ENCODE data around the gene NUB1.
A peak's percentile ranks its signal among the peaks of the same experiment; 100 is the strongest.
"Not testable (repeated sequence)": the region's sequence is repeated elsewhere in the genome, so short reads cannot be mapped to it uniquely, and the experiment has no call there.

Gene NUB1, protein sequence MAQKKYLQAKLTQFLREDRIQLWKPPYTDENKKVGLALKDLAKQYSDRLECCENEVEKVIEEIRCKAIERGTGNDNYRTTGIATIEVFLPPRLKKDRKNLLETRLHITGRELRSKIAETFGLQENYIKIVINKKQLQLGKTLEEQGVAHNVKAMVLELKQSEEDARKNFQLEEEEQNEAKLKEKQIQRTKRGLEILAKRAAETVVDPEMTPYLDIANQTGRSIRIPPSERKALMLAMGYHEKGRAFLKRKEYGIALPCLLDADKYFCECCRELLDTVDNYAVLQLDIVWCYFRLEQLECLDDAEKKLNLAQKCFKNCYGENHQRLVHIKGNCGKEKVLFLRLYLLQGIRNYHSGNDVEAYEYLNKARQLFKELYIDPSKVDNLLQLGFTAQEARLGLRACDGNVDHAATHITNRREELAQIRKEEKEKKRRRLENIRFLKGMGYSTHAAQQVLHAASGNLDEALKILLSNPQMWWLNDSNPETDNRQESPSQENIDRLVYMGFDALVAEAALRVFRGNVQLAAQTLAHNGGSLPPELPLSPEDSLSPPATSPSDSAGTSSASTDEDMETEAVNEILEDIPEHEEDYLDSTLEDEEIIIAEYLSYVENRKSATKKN

DNA sequence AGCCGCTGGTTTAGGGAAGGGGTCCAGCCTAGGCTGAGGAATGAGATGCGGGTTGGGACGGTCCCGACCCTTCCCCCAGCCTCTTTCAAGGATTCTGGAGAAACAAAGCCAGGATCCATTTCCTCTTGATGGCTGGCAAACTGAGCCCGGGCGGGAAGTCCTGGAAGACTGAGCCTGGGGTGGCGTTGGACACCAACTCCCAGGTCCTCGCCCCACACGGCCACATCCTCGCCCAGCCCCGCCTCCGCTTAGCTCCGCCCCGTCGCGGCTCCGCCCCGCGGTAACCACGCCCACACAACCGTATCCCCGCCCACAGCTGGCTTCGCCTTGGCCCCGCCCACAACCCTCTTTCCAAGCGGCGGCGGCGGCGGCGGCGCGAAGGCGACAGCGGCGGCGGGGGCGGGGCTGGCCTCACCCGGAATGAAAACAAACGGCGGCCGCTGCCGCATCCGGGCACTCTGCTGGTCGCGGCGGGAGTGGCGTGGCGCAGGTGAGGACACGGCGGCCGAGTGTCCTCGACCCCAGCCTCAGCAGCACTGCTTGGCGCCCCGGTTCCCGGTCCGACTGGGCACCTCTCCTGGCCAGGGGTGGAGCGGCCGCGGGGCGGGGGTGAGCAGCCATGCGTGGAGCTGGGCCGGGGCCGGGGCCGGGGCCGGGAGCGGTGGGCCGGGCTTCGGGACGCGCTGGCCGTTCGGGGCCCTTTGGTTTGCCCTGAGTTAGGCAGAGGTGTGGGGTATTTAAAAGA lies at the start of gene NUB1:
Gene NUB1, plus strand, starts transcription at position 456 of the 745 bp plus-strand sequence. CDS start 3,538 bp downstream, outside the sequence.
- DNase-seq (ENCODE audit: low read depth) = peak; percentile 86

DNA sequence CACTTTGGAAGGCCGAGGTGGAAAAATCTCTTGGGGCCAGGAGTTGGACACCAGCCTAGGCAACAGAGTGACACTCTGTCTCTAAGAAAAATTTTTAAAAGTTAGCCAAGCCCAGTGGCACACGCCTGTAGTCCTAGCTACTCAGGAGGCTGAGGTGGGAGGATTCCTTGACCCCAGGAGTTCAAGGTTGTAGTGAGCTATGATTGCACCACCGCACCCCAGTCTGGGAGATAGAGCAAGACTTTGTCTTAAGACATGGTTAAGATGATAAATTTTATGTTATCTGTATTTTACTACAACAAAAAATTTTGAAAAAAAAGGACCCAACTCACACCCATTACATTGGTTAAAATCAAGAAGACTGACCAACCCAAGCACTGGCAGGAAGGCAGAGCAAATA lies 48.8 kb upstream of the NUB1 start:
- no peak for DNase-seq (ENCODE audit: low read depth)

DNA sequence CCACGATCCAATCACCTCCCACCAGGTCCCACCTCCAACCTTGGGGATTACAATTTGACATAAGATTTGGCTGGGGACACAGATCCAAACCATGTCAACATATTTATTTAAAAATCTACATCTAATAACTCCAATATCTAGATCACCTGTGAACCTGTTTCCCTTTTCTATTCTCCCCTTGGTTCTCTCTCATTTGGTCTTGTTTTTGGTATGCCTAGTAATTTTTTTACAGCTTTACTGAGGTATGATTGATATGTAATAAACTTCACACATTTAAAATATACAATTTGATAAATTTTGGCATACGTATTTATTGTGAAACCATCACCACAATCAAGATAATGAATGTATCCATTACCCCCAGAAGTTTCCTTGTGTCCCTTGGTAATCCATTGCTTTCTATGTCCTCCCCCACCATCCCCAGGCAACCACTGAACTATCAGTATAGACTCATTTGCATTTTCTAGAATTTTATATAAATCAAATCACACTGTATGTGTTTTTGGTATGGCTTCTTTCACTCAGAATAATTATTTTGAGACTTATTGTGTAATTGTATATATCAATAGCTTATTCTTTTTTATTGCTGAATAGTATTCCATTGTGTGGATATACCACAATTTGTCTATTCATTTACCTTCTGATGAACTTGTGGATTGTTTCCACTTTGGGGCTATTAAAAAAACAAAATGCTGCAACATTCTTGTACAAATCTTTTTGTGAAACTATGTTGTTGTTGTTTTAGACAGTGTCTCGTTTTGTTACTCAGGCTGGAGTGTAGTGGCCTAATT lies 45.2 kb upstream of the NUB1 start:
- no peak for DNase-seq (ENCODE audit: low read depth)

DNA sequence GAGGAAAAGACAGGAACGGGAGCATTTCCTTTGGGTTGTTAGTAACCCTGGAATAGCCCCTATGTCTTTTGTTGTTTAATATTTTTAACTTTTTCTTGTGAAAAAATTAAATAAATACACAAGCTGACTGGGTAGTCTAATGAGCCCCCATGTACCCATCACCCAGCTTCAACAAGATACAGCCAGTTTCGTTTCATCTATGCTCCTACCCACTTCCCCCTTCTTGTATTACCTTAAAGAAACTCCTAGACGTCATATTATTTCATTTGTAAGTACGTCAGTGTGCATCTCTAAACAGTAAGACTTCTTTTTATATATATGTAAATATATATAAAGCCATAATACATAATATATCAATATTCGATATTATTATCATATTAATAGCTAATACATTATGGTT lies 42.8 kb upstream of the NUB1 start:
- no peak for DNase-seq (ENCODE audit: low read depth)

DNA sequence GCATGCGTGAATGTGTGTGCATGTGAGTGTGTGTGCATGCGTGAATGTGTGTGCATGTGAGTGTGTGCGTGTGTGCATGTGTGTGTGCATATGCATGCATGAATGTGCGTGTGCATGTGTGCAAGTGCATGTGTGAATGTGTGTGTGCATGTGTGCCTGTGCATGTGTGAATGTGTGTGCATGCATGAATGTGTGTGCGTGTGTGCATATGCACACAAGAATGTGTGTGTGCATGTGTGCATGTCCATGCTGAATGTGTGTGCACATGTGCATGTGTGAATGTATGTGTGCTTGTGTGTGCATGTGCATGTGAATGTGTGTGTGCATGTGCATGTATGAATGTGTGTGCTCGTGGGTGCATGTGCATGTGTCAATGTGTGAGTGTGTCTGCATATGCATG lies 42.1 kb upstream of the NUB1 start:
- DNase-seq (ENCODE audit: low read depth) = no peak

DNA sequence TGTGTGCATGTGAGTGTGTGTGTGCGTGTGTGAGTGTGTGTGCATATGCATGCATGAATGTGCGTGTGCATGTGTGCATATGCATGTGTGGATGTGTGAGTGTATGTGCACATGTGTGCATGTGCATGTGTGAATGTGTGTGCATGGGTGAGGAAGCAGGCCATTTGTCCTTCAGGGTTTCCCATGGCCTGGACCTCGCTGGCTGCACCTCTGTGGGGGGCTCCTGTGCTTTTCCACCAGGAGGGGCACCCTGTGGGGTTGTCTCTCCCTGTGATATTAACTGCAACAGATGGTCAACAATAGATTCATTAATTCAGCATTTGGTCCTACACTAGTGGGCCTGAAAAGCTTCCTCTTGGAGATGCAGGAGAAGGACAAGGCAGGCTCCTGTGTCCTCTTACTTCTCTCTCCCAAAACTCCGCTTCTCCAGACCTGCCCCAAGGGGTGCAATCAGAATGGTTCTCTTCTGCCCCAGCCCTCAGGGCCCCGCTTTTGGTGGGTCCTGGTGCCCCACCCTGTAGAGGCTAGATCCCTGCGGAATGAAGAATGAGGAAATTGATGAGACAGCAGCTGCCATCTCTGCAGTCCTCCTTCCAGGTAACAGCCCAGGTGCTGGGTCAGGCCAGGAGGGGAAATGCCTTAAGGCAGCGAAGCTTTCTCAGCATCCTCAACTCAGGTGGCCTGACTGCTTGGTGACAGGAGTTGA lies 41.5 kb upstream of the NUB1 start:
- DNase-seq (ENCODE audit: low read depth) = no peak

DNA sequence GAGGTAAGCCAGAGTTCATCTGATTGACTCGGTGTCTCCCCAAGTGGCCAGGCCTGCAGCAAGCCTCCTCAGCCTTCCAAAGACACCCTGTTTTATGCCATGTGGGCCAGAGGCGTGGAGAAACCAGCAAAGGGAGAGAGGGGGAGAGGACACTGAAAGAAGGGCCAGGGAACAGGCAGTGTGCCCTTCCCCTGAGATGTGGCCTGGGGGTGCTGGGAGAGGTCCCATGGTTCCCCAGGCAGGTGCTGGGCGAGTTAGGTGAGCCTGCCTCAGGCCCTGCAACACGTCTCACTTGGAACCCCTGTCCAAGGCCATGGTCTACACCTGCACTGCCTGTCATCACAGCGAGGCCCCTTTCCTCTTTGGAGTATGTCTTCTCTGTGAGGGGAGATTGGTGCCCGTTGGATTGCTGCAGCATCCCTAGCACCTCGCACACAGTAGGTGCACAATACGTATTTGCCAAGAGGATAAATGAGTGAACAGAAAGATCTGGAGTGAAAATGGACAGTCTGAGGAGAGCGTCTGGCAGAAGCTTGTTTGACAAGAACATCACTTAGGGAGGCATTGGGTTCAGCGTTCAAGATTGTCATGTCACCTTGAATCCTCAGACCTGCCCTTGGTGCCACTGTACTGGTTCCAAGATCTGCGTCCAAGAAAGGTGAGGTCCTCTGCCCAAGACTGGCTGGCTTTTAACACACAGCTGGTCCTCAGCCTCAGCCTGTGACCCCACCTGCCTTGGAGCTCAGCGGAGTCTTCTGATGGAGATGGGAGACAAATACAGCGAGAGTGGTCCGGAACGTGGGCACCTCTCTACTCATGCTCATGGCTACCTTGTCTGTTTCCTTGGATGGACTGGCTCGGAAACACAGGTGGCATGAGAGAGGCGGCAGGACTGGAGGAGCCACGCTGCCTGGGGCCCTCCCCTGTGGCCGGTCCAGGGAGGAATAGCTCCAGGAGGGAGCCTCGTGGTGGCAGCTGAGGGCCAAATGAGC lies 39.8 kb upstream of the NUB1 start:
- DNase-seq (ENCODE audit: low read depth) = no peak

DNA sequence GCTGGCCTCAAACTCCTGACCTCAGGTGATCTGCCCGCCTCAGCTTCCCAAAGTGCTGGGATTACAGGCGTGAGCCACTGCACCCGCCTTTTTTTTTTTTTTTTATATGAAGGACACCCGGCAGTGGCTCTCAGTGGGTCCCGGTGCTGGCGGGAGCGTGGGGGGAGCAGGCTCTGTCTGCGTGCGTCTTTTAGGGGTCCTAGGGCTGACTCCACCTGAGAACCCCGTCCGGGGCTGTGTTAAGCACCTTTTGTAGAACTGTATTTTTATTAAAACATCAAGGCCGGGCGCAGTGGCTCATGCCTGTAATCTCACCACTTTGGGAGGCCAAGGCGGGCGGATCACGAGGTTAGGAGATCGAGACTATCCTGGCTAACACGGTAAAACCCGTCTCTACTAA lies 37.4 kb upstream of the NUB1 start:
- DNase-seq (ENCODE audit: low read depth) = not testable (repeated sequence)

DNA sequence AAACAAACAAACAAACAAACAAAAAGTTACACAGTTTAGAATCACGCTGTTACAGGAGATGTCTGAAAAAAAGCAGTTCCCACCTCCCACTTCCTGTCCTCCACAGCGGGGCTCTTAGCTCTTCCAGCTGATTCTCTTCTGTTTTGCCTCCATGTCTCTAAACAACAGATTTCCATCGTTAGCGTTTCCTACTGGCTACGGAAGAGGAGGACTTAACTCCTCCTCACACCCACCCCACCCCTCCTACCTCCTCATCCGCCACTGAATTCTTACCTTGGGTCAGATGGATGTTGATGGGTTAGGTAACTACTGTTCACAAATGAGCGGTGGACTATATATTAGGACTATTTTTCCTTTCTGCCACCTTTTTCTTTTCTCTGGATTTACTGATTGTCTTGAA lies 36.8 kb upstream of the NUB1 start:
- DNase-seq (ENCODE audit: low read depth) = no peak

DNA sequence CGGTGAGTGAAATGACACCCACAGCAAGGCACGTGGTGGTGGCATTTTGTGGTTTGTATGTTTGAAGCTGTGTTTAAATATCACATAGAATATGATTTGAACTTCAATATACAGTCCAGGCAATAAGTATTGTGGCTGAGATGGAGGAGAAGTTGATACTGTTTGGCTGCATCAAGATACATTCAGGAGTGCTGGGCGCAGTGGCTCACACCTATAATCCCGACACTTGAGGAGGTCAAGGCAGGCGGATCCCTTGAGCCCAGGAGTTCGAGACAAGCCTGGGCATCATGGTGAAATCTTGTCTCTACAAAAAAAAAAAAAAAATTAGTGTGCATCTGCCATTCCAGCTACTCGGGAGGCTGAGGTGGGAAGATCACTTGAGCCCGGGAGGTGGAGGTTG lies 35.2 kb upstream of the NUB1 start:
- DNase-seq (ENCODE audit: low read depth) = no peak

DNA sequence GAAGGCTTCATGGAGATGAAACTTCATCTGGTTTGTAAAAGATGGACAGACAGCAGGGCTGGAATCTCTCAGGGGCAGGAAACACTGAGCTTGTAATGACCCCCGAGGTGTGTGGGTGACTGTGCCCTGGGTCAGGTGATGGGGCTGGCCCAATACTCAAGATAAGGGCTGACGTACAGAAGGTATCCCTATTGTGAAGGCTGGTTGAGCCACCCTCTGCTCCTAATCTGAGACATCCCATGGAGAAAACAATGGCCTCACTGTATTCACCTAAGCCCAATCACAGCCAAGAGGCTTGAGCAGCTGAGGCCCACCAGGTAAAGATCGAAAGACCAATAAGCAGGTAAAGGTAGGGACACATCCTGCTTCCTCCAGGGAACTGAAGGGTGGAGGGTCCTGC lies 34.8 kb upstream of the NUB1 start:
- DNase-seq (ENCODE audit: low read depth) = no peak

DNA sequence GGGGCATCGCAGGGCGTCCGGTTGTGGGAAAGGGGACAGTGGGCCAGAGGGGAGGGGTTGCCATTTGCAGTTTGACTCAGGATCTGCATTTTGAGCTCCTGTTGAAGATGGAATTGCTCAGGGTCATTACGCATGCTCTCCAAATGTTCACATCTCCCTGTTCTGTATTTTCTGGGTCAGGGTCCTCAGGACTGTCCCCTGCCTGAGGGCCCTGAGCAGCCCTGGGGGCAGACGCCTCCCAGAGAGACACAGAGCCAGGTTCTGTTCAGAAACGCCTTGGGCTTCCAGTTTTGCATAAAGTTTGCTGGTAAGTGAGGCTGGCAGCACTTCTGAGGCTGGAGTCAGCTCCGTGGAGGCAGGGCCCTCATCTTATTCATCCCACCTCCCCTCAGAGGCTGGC lies 34.1 kb upstream of the NUB1 start:
- no peak for DNase-seq (ENCODE audit: low read depth)

DNA sequence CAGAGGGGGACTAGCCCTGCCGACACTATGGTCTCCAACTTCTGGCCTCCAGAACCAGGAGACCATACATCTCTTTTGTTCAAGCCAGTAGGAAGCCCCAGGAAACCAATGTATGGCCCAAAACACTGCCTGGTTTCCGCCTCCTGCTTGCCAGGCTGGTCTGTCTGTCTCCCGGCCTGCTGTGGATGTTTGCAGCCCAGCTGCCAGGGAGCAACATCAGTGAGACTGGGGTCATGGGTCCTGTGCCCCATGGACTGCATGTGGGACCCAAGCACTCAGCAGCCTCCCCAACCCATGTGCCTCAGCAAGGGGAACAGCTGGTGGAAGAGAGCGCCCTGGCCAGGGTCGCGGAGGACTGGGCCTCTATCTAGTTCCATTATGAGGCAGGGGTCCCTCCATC lies 33.4 kb upstream of the NUB1 start:
- no peak for DNase-seq (ENCODE audit: low read depth)

DNA sequence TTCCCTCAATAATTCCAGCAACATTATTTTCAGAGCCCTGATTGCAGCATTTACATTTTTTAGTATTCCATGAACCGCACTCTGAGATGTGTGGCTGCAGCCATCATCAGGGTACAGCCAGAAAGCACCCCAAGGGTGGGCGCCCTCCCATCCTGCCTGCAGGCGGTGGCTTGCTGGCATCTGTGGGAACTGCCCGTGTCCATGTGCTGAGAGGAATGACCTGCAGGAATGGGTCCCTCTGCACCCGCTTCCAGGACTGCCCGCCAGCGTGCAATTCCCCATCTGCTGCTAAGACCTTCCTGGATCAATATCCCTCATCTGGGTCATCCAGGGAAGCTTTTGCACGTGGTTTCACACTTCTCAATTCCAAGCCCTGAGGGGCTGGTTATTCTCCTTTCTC lies 32.8 kb upstream of the NUB1 start:
- no peak for DNase-seq (ENCODE audit: low read depth)

DNA sequence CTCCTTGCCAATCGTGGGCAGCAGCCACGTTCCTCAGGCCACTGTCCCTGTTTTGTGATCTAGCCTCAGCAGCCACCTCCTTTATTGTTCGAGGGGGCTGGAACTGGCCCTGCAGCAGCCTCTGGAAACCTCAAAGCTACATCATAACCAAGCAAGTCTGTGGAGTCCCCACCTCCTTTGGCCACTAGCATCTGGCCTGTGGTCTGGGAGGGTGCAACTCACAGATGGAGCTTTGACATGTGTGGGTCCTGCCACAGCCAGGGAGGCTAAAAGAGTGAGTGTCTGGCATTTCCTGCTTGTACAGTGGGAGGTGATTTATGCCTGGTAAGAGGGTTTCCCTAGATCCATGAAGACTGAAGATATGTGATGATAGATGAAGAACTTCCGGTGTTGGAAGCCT lies 32.3 kb upstream of the NUB1 start:
- DNase-seq (ENCODE audit: low read depth) = no peak

DNA sequence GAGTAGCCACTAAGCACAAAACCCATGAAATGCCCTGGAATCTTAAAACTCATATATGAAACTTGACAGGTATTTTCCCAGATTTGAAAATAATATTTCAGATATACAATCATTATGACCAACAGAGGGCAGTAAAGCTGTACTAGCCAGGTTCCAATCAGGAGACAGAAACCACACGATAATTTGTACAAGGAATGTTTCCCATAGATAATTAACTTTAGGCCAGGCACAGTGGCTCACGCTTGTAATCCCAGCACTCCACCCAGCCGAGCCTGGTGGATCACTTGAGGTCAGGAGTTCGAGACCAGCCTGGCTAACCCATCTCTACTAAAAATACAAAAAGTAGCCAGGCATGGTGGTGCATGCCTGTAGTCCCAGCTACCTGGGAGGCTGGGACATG lies 31.0 kb upstream of the NUB1 start:
- DNase-seq (ENCODE audit: low read depth) = no peak

DNA sequence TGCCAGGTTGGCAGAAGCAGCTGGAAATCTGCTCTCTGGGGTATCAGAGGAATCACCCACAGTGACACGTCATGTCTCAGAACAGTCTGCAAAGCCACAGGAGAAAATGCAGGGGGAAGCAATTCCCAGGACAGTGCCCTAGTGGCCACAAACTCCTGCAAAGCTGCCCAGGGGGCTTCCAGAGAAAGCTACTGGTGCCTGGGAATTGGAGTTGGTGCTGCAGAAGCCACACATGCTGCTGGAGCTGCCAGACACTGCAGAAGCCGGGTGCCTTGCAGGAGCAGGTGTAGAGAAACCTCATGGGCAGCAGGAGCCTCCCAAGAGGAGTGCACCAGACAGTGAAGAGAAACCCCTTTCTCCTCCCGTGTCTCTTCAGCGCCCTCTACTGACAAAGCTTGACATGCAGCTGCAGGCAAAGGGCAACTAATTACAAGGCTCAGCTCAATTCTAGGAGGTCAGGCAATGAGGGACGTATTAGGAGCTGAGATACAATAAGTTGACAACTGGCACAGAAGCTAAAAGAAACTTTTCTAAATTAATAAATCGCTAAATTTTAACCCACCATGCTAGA lies 30.2 kb upstream of the NUB1 start:
- DNase-seq (ENCODE audit: low read depth) = no peak

DNA sequence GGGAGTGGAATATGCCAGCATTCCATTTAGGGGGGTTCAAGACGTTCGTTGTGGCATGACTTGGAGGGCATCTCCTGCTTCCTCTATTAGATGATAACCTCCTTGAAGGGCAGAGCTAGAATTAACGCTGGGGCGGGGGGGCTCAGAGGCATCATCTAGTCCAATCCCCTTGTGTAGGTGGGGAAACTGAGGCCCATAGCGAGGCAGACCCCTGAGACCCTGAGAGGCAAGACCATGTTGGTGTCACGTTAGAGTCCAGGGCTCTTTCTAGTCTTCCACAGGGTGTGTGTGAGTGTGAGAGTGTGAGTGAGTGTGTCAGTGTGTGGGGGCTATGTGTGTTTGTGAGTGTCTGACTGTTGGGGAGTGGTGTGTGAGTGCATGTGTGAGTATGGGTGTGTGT lies 29.3 kb upstream of the NUB1 start:
- no peak for DNase-seq (ENCODE audit: low read depth)

DNA sequence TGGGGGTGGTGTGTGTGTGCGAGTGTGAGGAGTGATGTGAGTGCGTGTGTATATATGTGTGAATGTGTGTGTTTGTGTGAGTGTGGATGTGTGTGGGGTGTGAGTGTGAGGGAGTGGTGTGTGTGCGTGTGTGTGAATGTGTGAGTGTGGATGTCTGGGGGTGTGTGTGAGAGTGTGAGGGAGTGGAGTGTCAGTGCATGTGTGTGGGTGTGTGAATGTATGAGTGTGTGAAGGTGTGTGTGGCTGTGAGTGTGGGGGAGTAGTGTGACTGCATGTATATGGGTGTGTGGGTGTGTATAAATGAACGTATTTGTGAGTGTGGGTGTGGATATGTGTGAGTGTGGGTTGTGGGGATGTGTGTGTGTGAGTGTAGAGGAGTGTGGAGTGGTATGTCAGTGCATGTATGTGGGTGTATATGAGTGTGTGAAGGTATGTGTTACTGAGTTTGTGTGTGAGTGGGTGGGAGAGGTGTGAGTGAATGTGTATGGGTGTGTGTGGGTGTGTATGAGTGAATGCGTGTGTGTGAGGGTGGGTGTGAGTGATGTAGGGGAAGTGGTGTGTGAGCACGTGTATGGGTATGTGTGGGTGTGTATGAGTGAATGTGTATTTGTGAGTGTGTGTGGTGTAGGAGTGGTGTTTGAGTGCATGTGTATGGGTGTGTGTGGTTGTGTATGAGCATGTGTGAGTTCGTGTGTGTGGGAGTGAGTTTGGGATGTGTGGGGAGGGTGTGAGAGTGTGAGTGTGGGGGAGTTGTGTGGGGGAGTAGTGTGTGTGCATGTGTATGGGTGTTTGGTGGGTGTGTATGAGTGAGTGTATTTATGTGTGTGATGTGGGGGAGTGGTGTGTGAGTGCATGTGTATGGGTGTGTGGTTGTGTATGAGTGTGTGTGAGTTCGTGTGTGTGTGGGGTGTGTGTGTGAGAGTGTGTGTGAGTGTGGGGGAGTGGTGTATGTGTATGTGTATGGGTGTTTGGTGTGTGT lies 28.5 kb upstream of the NUB1 start:
- no peak for DNase-seq (ENCODE audit: low read depth)
